ENCODE results near the gene RALGAPA1.

DNA sequence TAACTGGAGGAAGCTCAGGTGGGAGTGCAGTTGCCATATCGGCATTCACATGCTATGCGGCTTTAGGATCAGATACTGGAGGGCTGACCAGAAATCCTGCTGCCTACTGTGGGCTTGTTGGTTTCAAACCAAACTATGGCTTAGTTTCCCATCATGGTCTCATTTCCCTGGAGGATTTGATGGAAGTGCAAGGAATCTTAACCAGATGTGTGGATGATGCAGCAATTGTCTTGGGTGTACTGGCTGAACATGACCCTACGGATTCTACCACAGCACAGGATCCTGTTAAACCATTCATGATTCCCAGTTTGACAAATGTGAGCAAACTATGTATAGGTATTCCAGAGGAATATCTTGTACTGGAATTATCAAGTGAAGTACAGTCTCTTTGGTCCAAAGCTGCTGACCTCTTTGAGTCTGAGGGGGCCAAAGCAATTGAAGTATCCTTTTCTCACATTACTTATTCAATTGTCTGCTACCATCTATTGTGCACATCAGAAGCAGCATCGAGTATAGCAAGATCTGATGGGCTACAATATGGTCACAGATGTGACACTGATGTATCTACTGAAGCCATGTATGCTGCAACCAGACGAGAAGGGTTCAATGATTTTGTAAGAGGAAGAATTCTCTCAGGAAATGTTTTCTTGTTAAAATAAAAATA is 42.9 kb downstream of the RALGAPA1 start:
- TF ChIP-seq, protein P1, sequence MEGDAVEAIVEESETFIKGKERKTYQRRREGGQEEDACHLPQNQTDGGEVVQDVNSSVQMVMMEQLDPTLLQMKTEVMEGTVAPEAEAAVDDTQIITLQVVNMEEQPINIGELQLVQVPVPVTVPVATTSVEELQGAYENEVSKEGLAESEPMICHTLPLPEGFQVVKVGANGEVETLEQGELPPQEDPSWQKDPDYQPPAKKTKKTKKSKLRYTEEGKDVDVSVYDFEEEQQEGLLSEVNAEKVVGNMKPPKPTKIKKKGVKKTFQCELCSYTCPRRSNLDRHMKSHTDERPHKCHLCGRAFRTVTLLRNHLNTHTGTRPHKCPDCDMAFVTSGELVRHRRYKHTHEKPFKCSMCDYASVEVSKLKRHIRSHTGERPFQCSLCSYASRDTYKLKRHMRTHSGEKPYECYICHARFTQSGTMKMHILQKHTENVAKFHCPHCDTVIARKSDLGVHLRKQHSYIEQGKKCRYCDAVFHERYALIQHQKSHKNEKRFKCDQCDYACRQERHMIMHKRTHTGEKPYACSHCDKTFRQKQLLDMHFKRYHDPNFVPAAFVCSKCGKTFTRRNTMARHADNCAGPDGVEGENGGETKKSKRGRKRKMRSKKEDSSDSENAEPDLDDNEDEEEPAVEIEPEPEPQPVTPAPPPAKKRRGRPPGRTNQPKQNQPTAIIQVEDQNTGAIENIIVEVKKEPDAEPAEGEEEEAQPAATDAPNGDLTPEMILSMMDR (IDR thresholded peaks at IDR 0.05): no peak
- TF ChIP-seq POLR2A (IDR thresholded peaks at IDR 0.05): no peak
- TF ChIP-seq POLR2AphosphoS5 (IDR thresholded peaks at IDR 0.05): no peak

Measured in prostate gland (tissue), 2 donors.